Body of pancreas (tissue), 4 donors: ENCODE measurements around the gene GNL3.

Experiments
- CTCF ChIP-seq, 7 experiments: fragments of 450-650 bp in 4 of 7; fragments of 200-600 bp in 3 of 7; sonication (generic) in 3 of 7; IDR thresholded peaks; one replicate each; pipeline ENCODE4 v1.5.1; 2016 to 2019; ENCODE audit warnings: antibody characterized with exemption in 7 of 7
- POLR2A ChIP-seq, 3 donors: fragments of 450-650 bp; IDR thresholded peaks; one replicate each; pipeline ENCODE4 v1.6.1; 2016; ENCODE audit warnings: antibody characterized with exemption in 3 of 3, mild to moderate bottlenecking in 2 of 3

- peak in 2 of 7 experiments; percentile 9 to 26 for TF ChIP-seq CTCF (IDR thresholded peaks at IDR 0.05)
- no peak for TF ChIP-seq POLR2A (IDR thresholded peaks at IDR 0.05)
Measured at GRCh38 chr3:52685285-52685708, 535 bp upstream of the GNL3 start.
